H1 (cell line): ENCODE data around the gene AIRE. TPM values are rescaled to one million over a fixed set of nuclear protein-coding genes. Genes with fewer than 3 reads are reported as not detected.

Source experiments
- CREB1 ChIP-seq: IDR thresholded peaks from 2 replicates; pipeline ENCODE4 v1.6.1; 2012; ENCODE audit warnings: inconsistent platforms
- SP1 ChIP-seq: IDR thresholded peaks from 2 replicates; pipeline ENCODE4 v1.6.1; 2011; ENCODE audit warnings: low read depth, low read length
- polyA plus RNA-seq, 7 experiments: library from polyadenylated mRNA; depleted of rRNA in 3 of 7; stranded (reverse) in 5 of 7; unstranded in 2 of 7; fragments of >200 nt in 5 of 7; fragments of 200-250 nt in 2 of 7; gene quantifications; 1 replicate in 5 of 7; 2 replicates in 1 of 7; 4 replicates in 1 of 7; pipeline versions ENCODE4 v1.2.1 to v1.2.3, GENCODE V29; 2011 to 2013; ENCODE audit warnings: missing spikeins in 2 of 7, mixed read lengths in 2 of 7
- total RNA-seq: library from RNA; stranded (reverse); fragmentation: NEBNext Ultra II Directional; extraction: Animal tissue kit (Norgen Biotek cat#: 25700); gene quantifications from 2 replicates; pipeline ENCODE4 v1.2.1, GENCODE V29; 2021

The AIRE gene
- total and polyA plus RNA-seq, 2 of the 8 experiments (the other 6 are each of a cell fraction or from before 2014, with no cell fraction given) = 0.09 TPM; not detected in 1

- TF ChIP-seq CREB1 (no peak), SP1 (no peak)
Observed at GRCh38 chr21:44334329-44335030, 48.8 kb downstream of the AIRE start (continued).
